Thyroid gland (tissue), 4 donors: ENCODE results near the gene AFF4.

Source experiments
- POLR2A ChIP-seq, 2 donors: fragments of 450-650 bp; IDR thresholded peaks; one replicate each; pipeline ENCODE4 v1.6.1; 2017; ENCODE audit warnings: antibody characterized with exemption in 2 of 2, mild to moderate bottlenecking in 2 of 2, moderate library complexity in 1 of 2
- TF ChIP-seq, protein P1 (sequence below), 6 experiments: fragments of 200-600 bp in 3 of 6; fragments of 450-650 bp in 3 of 6; sonication (generic) in 3 of 6; IDR thresholded peaks; one replicate each; pipeline ENCODE4 v1.5.1; 2016 to 2019; ENCODE audit warnings: antibody characterized with exemption in 6 of 6, mild to moderate bottlenecking in 2 of 6, inconsistent platforms in 1 of 6, moderate library complexity in 1 of 6

DNA sequence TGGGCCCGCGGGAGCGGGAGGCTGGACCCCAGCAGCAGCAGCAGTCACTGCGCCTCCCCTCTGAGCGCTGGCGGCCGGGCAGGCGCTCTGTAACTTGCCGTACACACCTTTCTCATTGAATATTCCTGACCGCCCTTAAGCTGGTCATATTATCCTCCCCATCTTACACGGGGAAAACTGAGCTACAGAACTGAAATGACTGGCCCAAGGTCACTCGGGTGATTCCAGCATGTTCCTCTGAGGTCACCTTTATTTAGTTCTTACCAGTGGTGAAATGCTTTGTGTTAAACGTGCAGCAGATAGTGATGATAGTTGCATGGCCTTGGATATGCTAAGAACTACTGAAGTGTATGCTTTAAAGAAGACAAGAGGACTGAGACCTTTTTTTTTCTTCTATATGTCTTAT is 96.4 kb downstream of the AFF4 start:
- no peak for TF ChIP-seq POLR2A (IDR thresholded peaks at IDR 0.05)
- TF ChIP-seq, protein P1, sequence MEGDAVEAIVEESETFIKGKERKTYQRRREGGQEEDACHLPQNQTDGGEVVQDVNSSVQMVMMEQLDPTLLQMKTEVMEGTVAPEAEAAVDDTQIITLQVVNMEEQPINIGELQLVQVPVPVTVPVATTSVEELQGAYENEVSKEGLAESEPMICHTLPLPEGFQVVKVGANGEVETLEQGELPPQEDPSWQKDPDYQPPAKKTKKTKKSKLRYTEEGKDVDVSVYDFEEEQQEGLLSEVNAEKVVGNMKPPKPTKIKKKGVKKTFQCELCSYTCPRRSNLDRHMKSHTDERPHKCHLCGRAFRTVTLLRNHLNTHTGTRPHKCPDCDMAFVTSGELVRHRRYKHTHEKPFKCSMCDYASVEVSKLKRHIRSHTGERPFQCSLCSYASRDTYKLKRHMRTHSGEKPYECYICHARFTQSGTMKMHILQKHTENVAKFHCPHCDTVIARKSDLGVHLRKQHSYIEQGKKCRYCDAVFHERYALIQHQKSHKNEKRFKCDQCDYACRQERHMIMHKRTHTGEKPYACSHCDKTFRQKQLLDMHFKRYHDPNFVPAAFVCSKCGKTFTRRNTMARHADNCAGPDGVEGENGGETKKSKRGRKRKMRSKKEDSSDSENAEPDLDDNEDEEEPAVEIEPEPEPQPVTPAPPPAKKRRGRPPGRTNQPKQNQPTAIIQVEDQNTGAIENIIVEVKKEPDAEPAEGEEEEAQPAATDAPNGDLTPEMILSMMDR (IDR thresholded peaks at IDR 0.05): no peak
